Measurements from ENCODE around the gene MYH11. TPM values are rescaled to one million over a fixed set of nuclear protein-coding genes. Genes with fewer than 3 reads are reported as not detected.

MYH11 gene
- total RNA-seq, 1 experiment from 2014 or later = 0.05 TPM

GRCh38 chr16:15829460-15829859 is 27.4 kb downstream of the MYH11 start:
- intact Hi-C loops (cut with micrococcal nuclease; ENCODE audit: unreplicated experiment) = no loop called here
- peaks cover 46% of the 10 kb centered on the region for H3K27me3 Mint-ChIP-seq (ENCODE audit: unreplicated experiment)
- H3K4me3 Mint-ChIP-seq (ENCODE audit: low read depth, unreplicated experiment) = no peak overlapping the region
- CTCF ChIA-PET = no interaction called here
- no TSS peak for BruUV-seq (replicated peaks)
- DNase-seq = no peak
- no peak for TF ChIP-seq CTCF (IDR thresholded peaks at IDR 0.05; ENCODE audit: unreplicated experiment)
- H3K4me1 Mint-ChIP-seq (ENCODE audit: low read depth, unreplicated experiment) = no peaks in the 10 kb centered on the region
- no peak overlapping the region for H3K27ac Mint-ChIP-seq (ENCODE audit: unreplicated experiment)
- H3K36me3 Mint-ChIP-seq (ENCODE audit: insufficient read depth, unreplicated experiment) = no peaks in the 10 kb centered on the region
- no peaks in the 10 kb centered on the region for H3K9me3 Mint-ChIP-seq (ENCODE audit: low read depth, unreplicated experiment)

- Mint-ChIP-seq H3K36me3 (ENCODE audit: insufficient read depth, unreplicated experiment) (no peaks in the 10 kb centered on the region), H3K27ac (ENCODE audit: unreplicated experiment) (no peak overlapping the region), H3K4me3 (ENCODE audit: low read depth, unreplicated experiment) (no peak overlapping the region), H3K27me3 (ENCODE audit: unreplicated experiment) (peaks cover 47% of the 10 kb centered on the region), H3K4me1 (ENCODE audit: low read depth, unreplicated experiment) (no peaks in the 10 kb centered on the region), H3K9me3 (ENCODE audit: low read depth, unreplicated experiment) (no peaks in the 10 kb centered on the region)
- no peak for DNase-seq
- no TSS peak for BruUV-seq (replicated peaks)
- no peak for TF ChIP-seq CTCF (IDR thresholded peaks at IDR 0.05; ENCODE audit: unreplicated experiment)
- CTCF ChIA-PET = interaction anchor here (0.6 kb wide), 1 partner anchor 234 kb away, joined by 4 read pairs; no protein-coding TSS in a partner anchor
- intact Hi-C loops (cut with micrococcal nuclease; ENCODE audit: unreplicated experiment) = no loop called here
Measured at GRCh38 chr16:15827709-15828343, 29.0 kb downstream of the MYH11 start.

- no peaks in the 10 kb centered on the region for H3K9me3 Mint-ChIP-seq (ENCODE audit: low read depth, unreplicated experiment)
- BruUV-seq (replicated peaks) = no TSS peak
- CTCF ChIA-PET = no interaction called here
- no peak overlapping the region for H3K4me3 Mint-ChIP-seq (ENCODE audit: low read depth, unreplicated experiment)
- H3K36me3 Mint-ChIP-seq (ENCODE audit: insufficient read depth, unreplicated experiment) = no peaks in the 10 kb centered on the region
- no peak for DNase-seq
- H3K4me1 Mint-ChIP-seq (ENCODE audit: low read depth, unreplicated experiment) = no peaks in the 10 kb centered on the region
- intact Hi-C loops (cut with micrococcal nuclease; ENCODE audit: unreplicated experiment) = no loop called here
- H3K27me3 Mint-ChIP-seq (ENCODE audit: unreplicated experiment) = peaks cover 52% of the 10 kb centered on the region
- no peak overlapping the region for H3K27ac Mint-ChIP-seq (ENCODE audit: unreplicated experiment)
- TF ChIP-seq CTCF (IDR thresholded peaks at IDR 0.05; ENCODE audit: unreplicated experiment) = no peak
Measured at GRCh38 chr16:15827299-15827698, 29.5 kb downstream of the MYH11 start.

- BruUV-seq (replicated peaks) = no TSS peak
- Mint-ChIP-seq H3K27ac (ENCODE audit: unreplicated experiment) (no peak overlapping the region), H3K27me3 (ENCODE audit: unreplicated experiment) (peaks cover 52% of the 10 kb centered on the region), H3K4me3 (ENCODE audit: low read depth, unreplicated experiment) (no peak overlapping the region), H3K4me1 (ENCODE audit: low read depth, unreplicated experiment) (no peaks in the 10 kb centered on the region), H3K9me3 (ENCODE audit: low read depth, unreplicated experiment) (no peaks in the 10 kb centered on the region), H3K36me3 (ENCODE audit: insufficient read depth, unreplicated experiment) (no peaks in the 10 kb centered on the region)
- no peak for TF ChIP-seq CTCF (IDR thresholded peaks at IDR 0.05; ENCODE audit: unreplicated experiment)
- intact Hi-C loops (cut with micrococcal nuclease; ENCODE audit: unreplicated experiment) = no loop called here
- CTCF ChIA-PET = interaction anchor here (0.6 to 0.7 kb wide), 2 partner anchors 73 to 277 kb away, joined by 4 read pairs; no protein-coding TSS in a partner anchor
- no peak for DNase-seq
Measured at GRCh38 chr16:15825750-15826305, 31.0 kb downstream of the MYH11 start.

Measured in Calu3 (cell line).